COLO668 (cell line): ENCODE measurements around the gene HSPA4L.
A peak's percentile ranks its signal among the peaks of the same experiment; 100 is the strongest.

Source experiments
- DNase-seq: peaks from one replicate; lab custom pipeline; 2025; ENCODE audit not compliant: unreplicated experiment; lab: John Stamatoyannopoulos, UW

The HSPA4L gene

GRCh38 chr4:127868196-127868595 lies 86.1 kb downstream of the HSPA4L start:
- no peak for DNase-seq

DNA sequence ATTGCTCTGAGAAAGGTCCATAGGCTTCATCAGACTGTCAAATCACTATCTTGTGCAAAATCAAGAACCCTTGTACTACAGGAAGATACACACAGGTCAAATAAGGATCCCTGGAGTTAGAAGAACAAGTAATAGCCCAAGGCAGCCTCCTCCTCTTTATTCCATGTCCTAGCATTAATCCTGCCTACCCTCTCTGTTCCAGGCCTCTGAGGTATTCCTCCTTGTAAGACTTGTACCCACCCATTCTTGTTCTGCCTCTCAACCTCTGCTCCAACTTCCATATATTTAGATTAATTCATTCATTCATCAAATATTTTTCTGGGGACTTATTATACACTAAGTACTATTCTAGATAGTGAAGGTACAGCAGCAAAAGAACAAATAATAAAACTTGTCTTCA lies 88.2 kb downstream of the HSPA4L start:
- DNase-seq, result no peak

DNA sequence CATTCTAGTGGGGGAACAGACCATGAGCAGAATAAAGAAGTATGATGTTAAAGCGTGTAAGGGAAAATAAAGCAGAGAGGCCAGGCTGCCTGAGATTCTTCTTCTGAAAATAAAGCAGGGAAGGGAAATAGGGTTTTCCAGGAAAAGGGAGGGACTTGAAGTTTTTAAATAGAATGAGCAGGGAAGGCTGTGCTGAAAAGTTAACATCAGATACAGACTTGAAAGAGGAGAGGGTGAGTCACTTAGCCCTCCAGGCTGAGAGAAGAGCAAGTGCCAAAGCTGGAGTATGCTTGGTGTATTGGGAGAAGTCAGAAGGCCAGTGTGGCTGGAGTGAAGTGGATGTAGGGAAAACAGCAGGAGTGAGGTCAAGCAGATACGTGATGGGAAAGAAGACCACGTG lies 88.6 kb downstream of the HSPA4L start:
- no peak for DNase-seq

GRCh38 chr4:127875791-127876190 lies 93.7 kb downstream of the HSPA4L start:
- no peak for DNase-seq

GRCh38 chr4:127880763-127881562 lies 98.8 kb downstream of the HSPA4L start, which contains the start of gene PLK4:
Gene PLK4, plus strand, starts transcription at chr4:127880893. Its CDS starts 242 bp downstream, at chr4:127881135.
- peak; percentile 97 for DNase-seq

DNA sequence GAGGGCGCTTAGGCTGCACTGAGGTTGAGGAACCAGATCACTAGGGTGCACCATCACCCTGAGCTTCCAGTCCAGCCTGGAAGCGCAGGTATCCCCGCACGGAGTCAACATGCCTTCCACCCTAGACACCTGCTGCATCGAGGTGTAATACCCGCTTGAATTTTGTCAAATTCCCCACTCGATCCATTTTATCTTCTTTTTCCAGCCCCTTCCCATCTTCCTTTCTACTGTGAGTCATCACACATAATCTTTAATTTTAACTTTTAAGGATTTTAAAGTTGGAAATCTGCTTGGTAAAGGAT lies 99.4 kb downstream of the HSPA4L start:
- no peak for DNase-seq

- DNase-seq, result no peak
Observed at GRCh38 chr4:127888559-127888958, 106.4 kb downstream of the HSPA4L start.

DNA sequence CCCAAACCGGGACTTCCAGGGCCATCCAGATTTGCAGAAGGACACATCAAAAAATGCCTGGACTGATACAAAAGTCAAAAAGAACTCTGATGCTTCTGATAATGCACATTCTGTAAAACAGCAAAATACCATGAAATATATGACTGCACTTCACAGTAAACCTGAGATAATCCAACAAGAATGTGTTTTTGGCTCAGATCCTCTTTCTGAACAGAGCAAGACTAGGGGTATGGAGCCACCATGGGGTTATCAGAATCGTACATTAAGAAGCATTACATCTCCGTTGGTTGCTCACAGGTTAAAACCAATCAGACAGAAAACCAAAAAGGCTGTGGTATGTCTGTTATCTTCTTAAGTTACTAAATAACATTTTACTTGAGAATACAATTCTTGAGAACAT lies 107.8 kb downstream of the HSPA4L start:
- DNase-seq, result no peak
